ENCODE results near the gene RNF187. TPM values are rescaled to one million over a fixed set of nuclear protein-coding genes. Genes with fewer than 3 reads are reported as not detected.
A peak's percentile ranks its signal among the peaks of the same experiment; 100 is the strongest.

Gene RNF187
- total RNA-seq (2021): 63.4 and 67.2 TPM in 2 replicates
- long read RNA-seq, partial matches to known transcripts: 2 of 6 reads
- long read RNA-seq, other reads (novel, unspliced or antisense): 4 of 6 reads

- Histone ChIP-seq H4K5ac (ENCODE audit: insufficient read length, low read depth, low read length) (no peak within 1 kb of the TSS), H3K79me2 (ENCODE audit: insufficient read depth, low read length) (no peaks in the 10 kb centered on the region), H4K20me1 (ENCODE audit: control insufficient read depth, insufficient read depth, insufficient read length) (no peaks in the 10 kb centered on the region), H2BK12ac (ENCODE audit: insufficient read length, low read depth, low read length) (no peak within 1 kb of the TSS), H3K79me1 (ENCODE audit: insufficient read depth, low read depth, low read length, poor library complexity, severe bottlenecking) (no peaks in the 10 kb centered on the region), H2BK120ac (ENCODE audit: low read depth, low read length, poor library complexity, severe bottlenecking) (no peak within 1 kb of the TSS), H2BK20ac (ENCODE audit: low read depth, low read length, poor library complexity, severe bottlenecking) (no peak within 1 kb of the TSS), H3K23ac (ENCODE audit: insufficient read length, low read depth, low read length) (no peak within 1 kb of the TSS), H4K8ac (replicated peaks; ENCODE audit: insufficient read length, low read depth, low read length) (no peak within 1 kb of the TSS), H3K18ac (ENCODE audit: insufficient read length, low read depth, low read length) (peak within 1 kb of the TSS; percentile 97), H3K27me3 (ENCODE audit: insufficient read depth, low read length) (no peaks in the 10 kb centered on the region; the same call in 1 of the 2 replicates), H3K23me2 (ENCODE audit: insufficient read length, low read depth, low read length, poor library complexity, severe bottlenecking) (peaks cover 5% of the 10 kb centered on the region), H3K27ac (ENCODE audit: insufficient read length, low read depth, low read length) (peak within 1 kb of the TSS; percentile 63), H3K9ac (ENCODE audit: extremely low read depth, insufficient read length, low read length) (peak within 1 kb of the TSS; percentile 73), H3K14ac (ENCODE audit: insufficient read depth, low read length) (peak within 1 kb of the TSS; percentile 89), H2BK5ac (ENCODE audit: insufficient read length, low read length) (peak within 1 kb of the TSS; percentile 2), H3K56ac (ENCODE audit: insufficient read length, low read depth, low read length) (no peak within 1 kb of the TSS), H2AFZ (ENCODE audit: low read length) (no peak within 1 kb of the TSS), H3K4ac (ENCODE audit: low read depth, low read length) (no peak within 1 kb of the TSS), H3K4me1 (ENCODE audit: insufficient read depth, low read length) (no peaks in the 10 kb centered on the region; the same call in 1 of the 2 replicates), H3K4me2 (ENCODE audit: insufficient read depth, insufficient read length, low read length) (peak within 1 kb of the TSS; percentile 71), H4K91ac (ENCODE audit: insufficient read length, low read depth, low read length) (no peak within 1 kb of the TSS), H2BK15ac (ENCODE audit: low read depth, low read length) (no peak within 1 kb of the TSS), H3T11ph (ENCODE audit: low read length) (no peak within 1 kb of the TSS), H3K9me3 (ENCODE audit: control insufficient read depth, low read depth, low read length) (no peaks in the 10 kb centered on the region), H2AK5ac (ENCODE audit: insufficient read length, low read length) (no peak within 1 kb of the TSS)
- Mint-ChIP-seq H3K4me3 (peak within 1 kb of the TSS; percentile 84 to 98), H3K4me1 (peaks cover 2 to 9% of the 10 kb centered on the region in 2 experiments; a peak in 2 of 4 replicates), H3K9me3 (no peaks in the 10 kb centered on the region), H3K27me3 (ENCODE audit: low read depth) (peaks cover 22% of the 10 kb centered on the region), H3K27ac (peak within 1 kb of the TSS; percentile 99 to 100 (median 100)), H3K36me3 (ENCODE audit: insufficient read depth in 1 of 3, low read depth in 3 of 3) (peaks cover 15 to 29% (median 22%) of the 10 kb centered on the region in 3 experiments; a peak in 6 of 7 replicates)
- no peak for DNase-seq
- WGBS (ENCODE audit: extremely low coverage, insufficient read length, low lambda C conversion rate): no CpG with 5 or more reads among the region's 113 CpGs
- TF ChIP-seq CTCF (conservative IDR thresholded peaks at IDR 0.05): no peak
These were observed at the start of gene RNF187 for GRCh38 chr1:228487336-228488124. TSS of gene RNF187 (plus strand) at chr1:228487382.

Data from H9 (cell line).